Measurements from ENCODE around the gene LILRB4. TPM values are rescaled to one million over a fixed set of nuclear protein-coding genes. Genes with fewer than 3 reads are reported as not detected.

Gene LILRB4
- total RNA-seq, 2 experiments from 2014 or later: 0.82 to 3.0 TPM

- no peak overlapping the region for H3K27ac ChIP-seq (ENCODE audit: low read depth, low read length, poor library complexity, severe bottlenecking)
- H2AFZ ChIP-seq (ENCODE audit: low read length): no peak overlapping the region
- no peaks in the 10 kb centered on the region for H3K79me2 ChIP-seq (ENCODE audit: insufficient read depth, low read depth, low read length)
- CTCF ChIA-PET (ENCODE audit: unreplicated experiment): no interaction called here
- H3K4me2 ChIP-seq (ENCODE audit: low read length): no peak overlapping the region
- POLR2A ChIA-PET: no interaction called here
- no peak for TF ChIP-seq EZH2phosphoT487 (IDR thresholded peaks at IDR 0.05; ENCODE audit: borderline replicate concordance, low read depth, low read length)
- TF ChIP-seq CTCF (conservative IDR thresholded peaks at IDR 0.05; ENCODE audit: low read length): no peak
- H3K9me2 ChIP-seq (ENCODE audit: insufficient read depth, low read length): no peaks in the 10 kb centered on the region
- H3K4me3 ChIP-seq (ENCODE audit: low read depth, low read length, poor library complexity, severe bottlenecking): no peak overlapping the region
- H3K4me1 ChIP-seq (ENCODE audit: insufficient read depth, low read length, poor library complexity, severe bottlenecking): peaks cover 3% of the 10 kb centered on the region
- no TSS peak for BruUV-seq (replicated peaks)
- no peaks in the 10 kb centered on the region for H3K36me3 ChIP-seq (ENCODE audit: insufficient read depth, low read length)
- no peaks in the 10 kb centered on the region for H4K20me1 ChIP-seq (ENCODE audit: insufficient read depth, low read length)
- DNase-seq (ENCODE audit: low spot score): no peak
- H3K9me3 ChIP-seq (ENCODE audit: low read length): no peaks in the 10 kb centered on the region
- intact Hi-C loops (cut with micrococcal nuclease; ENCODE audit: unreplicated experiment): no loop called here
These were observed 42.1 kb downstream of the LILRB4 start for GRCh38 chr19:54704928-54705327.

GRCh38 chr19:54707962-54708361, 45.2 kb downstream of the LILRB4 start:
- no peaks in the 10 kb centered on the region for H3K9me2 ChIP-seq (ENCODE audit: insufficient read depth, low read length)
- no peak overlapping the region for H3K4me3 ChIP-seq (ENCODE audit: low read depth, low read length, poor library complexity, severe bottlenecking)
- no peak overlapping the region for H2AFZ ChIP-seq (ENCODE audit: low read length)
- H3K27ac ChIP-seq (ENCODE audit: low read depth, low read length, poor library complexity, severe bottlenecking): no peak overlapping the region
- H3K9me3 ChIP-seq (ENCODE audit: low read length): no peaks in the 10 kb centered on the region
- CTCF ChIA-PET (ENCODE audit: unreplicated experiment): no interaction called here
- H3K4me1 ChIP-seq (ENCODE audit: insufficient read depth, low read length, poor library complexity, severe bottlenecking): peaks cover 3% of the 10 kb centered on the region
- intact Hi-C loops (cut with micrococcal nuclease; ENCODE audit: unreplicated experiment): no loop called here
- no peaks in the 10 kb centered on the region for H3K79me2 ChIP-seq (ENCODE audit: insufficient read depth, low read depth, low read length)
- H3K4me2 ChIP-seq (ENCODE audit: low read length): no peak overlapping the region
- POLR2A ChIA-PET: no interaction called here
- no peaks in the 10 kb centered on the region for H4K20me1 ChIP-seq (ENCODE audit: insufficient read depth, low read length)
- BruUV-seq (replicated peaks): no TSS peak
- TF ChIP-seq CTCF (conservative IDR thresholded peaks at IDR 0.05; ENCODE audit: low read length): no peak
- no peak for TF ChIP-seq EZH2phosphoT487 (IDR thresholded peaks at IDR 0.05; ENCODE audit: borderline replicate concordance, low read depth, low read length)
- peak; percentile 9 for DNase-seq (ENCODE audit: low spot score)
- H3K36me3 ChIP-seq (ENCODE audit: insufficient read depth, low read length): no peaks in the 10 kb centered on the region

GRCh38 chr19:54708781-54709180, 46.0 kb downstream of the LILRB4 start:
- intact Hi-C loops (cut with micrococcal nuclease; ENCODE audit: unreplicated experiment): no loop called here
- CTCF ChIA-PET (ENCODE audit: unreplicated experiment): no interaction called here
- no peak overlapping the region for H2AFZ ChIP-seq (ENCODE audit: low read length)

More at GRCh38 chr19:54708781-54709180, 46.0 kb downstream of the LILRB4 start:
- no peaks in the 10 kb centered on the region for H4K20me1 ChIP-seq (ENCODE audit: insufficient read depth, low read length)
- H3K9me3 ChIP-seq (ENCODE audit: low read length): no peaks in the 10 kb centered on the region
- H3K79me2 ChIP-seq (ENCODE audit: insufficient read depth, low read depth, low read length): no peaks in the 10 kb centered on the region
- no peak overlapping the region for H3K27ac ChIP-seq (ENCODE audit: low read depth, low read length, poor library complexity, severe bottlenecking)
- peaks cover 3% of the 10 kb centered on the region for H3K4me1 ChIP-seq (ENCODE audit: insufficient read depth, low read length, poor library complexity, severe bottlenecking)
- no peak overlapping the region for H3K4me2 ChIP-seq (ENCODE audit: low read length)
- TF ChIP-seq EZH2phosphoT487 (IDR thresholded peaks at IDR 0.05; ENCODE audit: borderline replicate concordance, low read depth, low read length) (no peak), CTCF (conservative IDR thresholded peaks at IDR 0.05; ENCODE audit: low read length) (no peak)
- no peak overlapping the region for H3K4me3 ChIP-seq (ENCODE audit: low read depth, low read length, poor library complexity, severe bottlenecking)
- no peaks in the 10 kb centered on the region for H3K36me3 ChIP-seq (ENCODE audit: insufficient read depth, low read length)
- no peak for DNase-seq (ENCODE audit: low spot score)
- POLR2A ChIA-PET: no interaction called here
- H3K9me2 ChIP-seq (ENCODE audit: insufficient read depth, low read length): no peaks in the 10 kb centered on the region
- BruUV-seq (replicated peaks): no TSS peak
